HCT116 (cell line): ENCODE results near the gene RAD18. TPM values are rescaled to one million over a fixed set of nuclear protein-coding genes. Genes with fewer than 3 reads are reported as not detected.

Experiments
- ATAC-seq: fragments of 200-7000 bp; cut with Tn5 transposase; 2 replicates; pipeline ENCODE4 v1.9.1; 2020; ENCODE audit warnings: mild to moderate bottlenecking, moderate library complexity
- BruUV-seq: library from RNA; stranded (reverse); fragments of 400-500 nt; replicated peaks from 2 replicates; lab custom pipeline; 2021; lab: Mats Ljungman, UMichigan
- CTCF ChIA-PET: fragments of 300-600 bp; sonication (Branson Sonifier 250); formaldehyde crosslinking; loops from one replicate; lab custom pipeline; 2021; ENCODE audit warnings: antibody characterized with exemption; lab: Charles Lee
- POLR2A ChIA-PET: fragments of 300-600, 350-600 bp; sonication (Branson Sonifier 250); formaldehyde crosslinking; loops from one replicate; lab custom pipeline; 2021; ENCODE audit warnings: antibody characterized with exemption; lab: Charles Lee
- RAD21 ChIA-PET, 2 experiments: fragments of 300-600 bp; sonication (Branson Sonifier 250); formaldehyde crosslinking; loops; one replicate each; lab custom pipeline; 2023; ENCODE audit warnings: low total read pairs in 2 of 2; ENCODE audit not compliant: uncharacterized antibody in 2 of 2, unreplicated experiment in 2 of 2, low non-redundant PET in 1 of 2; lab: Charles Lee
- DNase-seq: peaks from one replicate; pipeline ENCODE4 v3.0.0-alpha.2; 2010; ENCODE audit warnings: low read depth, low spot score
- H2AFZ ChIP-seq: fragments of 200-600 bp; shearing (Covaris generic), sonication (generic); 2 replicates; pipeline ENCODE4 v1.6.1; 2017; ENCODE audit warnings: low read depth, mixed run types, mixed read lengths, antibody characterized with exemption, low read length; ENCODE audit not compliant: poor library complexity, severe bottlenecking
- H3K27ac ChIP-seq: 2 replicates; pipeline ENCODE4 v1.5.1; 2012; ENCODE audit warnings: low read depth, low read length
- H3K27me3 ChIP-seq: fragments of 200-600 bp; sonication (generic); 2 replicates; pipeline ENCODE4 v1.6.1; 2016; ENCODE audit warnings: mixed run types, low read length, mixed read lengths; ENCODE audit not compliant: insufficient read depth
- H3K36me3 ChIP-seq, 2 experiments: fragments of 200-500 bp in 1 of 2; fragments of 200-600 bp in 1 of 2; sonication (Bioruptor generic) in 1 of 2; sonication (generic) in 1 of 2; 2 replicates each; pipeline versions ENCODE4 v1.5.1 to v1.6.1; 2014 to 2016; ENCODE audit warnings: low read length in 2 of 2, inconsistent platforms in 1 of 2, mixed read lengths in 1 of 2, mixed run types in 1 of 2; ENCODE audit not compliant: insufficient read depth in 2 of 2, control insufficient read depth in 1 of 2
- H3K4me1 ChIP-seq, 2 experiments: fragments of 200-600 bp in 1 of 2; sonication (generic) in 1 of 2; 2 replicates each; pipeline versions ENCODE4 v1.5.1 to v1.6.1; 2012 to 2017; ENCODE audit warnings: low read length in 2 of 2, inconsistent platforms in 1 of 2, mild to moderate bottlenecking in 1 of 2, mixed read lengths in 1 of 2, mixed run types in 1 of 2, moderate library complexity in 1 of 2; ENCODE audit not compliant: insufficient read depth in 2 of 2, control insufficient read depth in 1 of 2
- H3K4me2 ChIP-seq: fragments of 200-600 bp; sonication (generic); 2 replicates; pipeline ENCODE4 v1.6.1; 2017; ENCODE audit warnings: mixed run types, low read length, mixed read lengths
- H3K4me3 ChIP-seq, 2 experiments: fragments of 200-600 bp in 1 of 2; sonication (generic) in 1 of 2; replicated peaks in 1 of 2; 2 replicates each; pipeline ENCODE4 v1.5.1; 2011 to 2016; ENCODE audit warnings: low read length in 2 of 2, control low read depth in 1 of 2, low read depth in 1 of 2, mild to moderate bottlenecking in 1 of 2, mixed read lengths in 1 of 2, mixed run types in 1 of 2
- H3K79me2 ChIP-seq: fragments of 200-600 bp; sonication (generic); 2 replicates; pipeline ENCODE4 v1.6.1; 2017; ENCODE audit warnings: mild to moderate bottlenecking, mixed run types, low read length, moderate library complexity, mixed read lengths; ENCODE audit not compliant: insufficient read depth
- H3K9ac ChIP-seq: fragments of 200-600 bp; sonication (generic); 2 replicates; pipeline ENCODE4 v1.6.1; 2016; ENCODE audit warnings: low read length, mixed read lengths
- H3K9me2 ChIP-seq: fragments of 200-600 bp; sonication (generic), shearing (Covaris generic); 2 replicates; pipeline ENCODE4 v1.6.1; 2017; ENCODE audit warnings: mixed run types, mild to moderate bottlenecking, moderate library complexity; ENCODE audit not compliant: insufficient read depth
- H3K9me3 ChIP-seq, 2 experiments: fragments of 200-500 bp in 1 of 2; fragments of 200-600 bp in 1 of 2; sonication (Bioruptor generic) in 1 of 2; sonication (generic) in 1 of 2; 2 replicates each; pipeline ENCODE4 v1.6.1; 2014 to 2017; ENCODE audit warnings: low read length in 2 of 2, mixed read lengths in 2 of 2, inconsistent platforms in 1 of 2, low read depth in 1 of 2, mild to moderate bottlenecking in 1 of 2, mixed run types in 1 of 2, moderate library complexity in 1 of 2; ENCODE audit not compliant: control insufficient read depth in 1 of 2, insufficient read depth in 1 of 2
- H4K20me1 ChIP-seq: fragments of 200-600 bp; sonication (generic), shearing (Covaris generic); 2 replicates; pipeline ENCODE4 v1.6.1; 2017; ENCODE audit warnings: mixed run types, mild to moderate bottlenecking, moderate library complexity; ENCODE audit not compliant: insufficient read depth
- ATF3 ChIP-seq: IDR thresholded peaks from 2 replicates; pipeline ENCODE4 v1.6.1; 2012
- CBX3 ChIP-seq: IDR thresholded peaks from 2 replicates; pipeline ENCODE4 v1.6.1; 2012; ENCODE audit warnings: low read depth
- CEBPB ChIP-seq: IDR thresholded peaks from 2 replicates; pipeline ENCODE4 v1.6.1; 2012; ENCODE audit warnings: low read depth
- CTCF ChIP-seq, 3 experiments: fragments of 200-600 bp in 1 of 3; sonication (generic) in 1 of 3; IDR thresholded peaks in 2 of 3; conservative IDR thresholded peaks in 1 of 3; 2 replicates each; pipeline ENCODE4 v1.5.1; 2012 to 2017; ENCODE audit warnings: low read depth in 2 of 3, low read length in 2 of 3, antibody characterized with exemption in 1 of 3, borderline replicate concordance in 1 of 3, control low read depth in 1 of 3, mild to moderate bottlenecking in 1 of 3, mixed read lengths in 1 of 3, mixed run types in 1 of 3, moderate library complexity in 1 of 3; ENCODE audit not compliant: insufficient read depth in 1 of 3
- EGR1 ChIP-seq: IDR thresholded peaks from 2 replicates; pipeline ENCODE4 v1.6.1; 2012; ENCODE audit warnings: low read depth
- ELF1 ChIP-seq: IDR thresholded peaks from 2 replicates; pipeline ENCODE4 v1.6.1; 2012; ENCODE audit warnings: low read depth, borderline replicate concordance
- EZH2 ChIP-seq: fragments of 200-600 bp; sonication (generic); IDR thresholded peaks from 2 replicates; pipeline ENCODE4 v1.6.1; 2017; ENCODE audit warnings: antibody characterized with exemption, mixed run types
- EZH2phosphoT487 ChIP-seq: fragments of 200-600 bp; IDR thresholded peaks from 2 replicates; pipeline ENCODE4 v1.6.1; 2018; ENCODE audit warnings: antibody characterized with exemption, borderline replicate concordance
- FOSL1 ChIP-seq: IDR thresholded peaks from 2 replicates; pipeline ENCODE4 v1.6.1; 2012; ENCODE audit warnings: low read depth
- JUND ChIP-seq: IDR thresholded peaks from 2 replicates; pipeline ENCODE4 v1.6.1; 2012
- POLR2A ChIP-seq: IDR thresholded peaks from 2 replicates; pipeline ENCODE4 v1.7.0; 2011; ENCODE audit warnings: borderline replicate concordance; ENCODE audit not compliant: insufficient read depth, insufficient read length; ENCODE audit errors: extremely low read depth
- RAD21 ChIP-seq: IDR thresholded peaks from 2 replicates; pipeline ENCODE4 v1.6.1; 2012; ENCODE audit warnings: low read depth, mild to moderate bottlenecking
- REST ChIP-seq: IDR thresholded peaks from 2 replicates; pipeline ENCODE4 v1.6.1; 2012; ENCODE audit warnings: low read depth
- SIN3A ChIP-seq: IDR thresholded peaks from 2 replicates; pipeline ENCODE4 v1.6.1; 2012; ENCODE audit warnings: low read depth
- SP1 ChIP-seq: IDR thresholded peaks from 2 replicates; pipeline ENCODE4 v1.6.1; 2012; ENCODE audit warnings: low read depth
- SRF ChIP-seq: IDR thresholded peaks from 2 replicates; pipeline ENCODE4 v1.6.1; 2012; ENCODE audit warnings: low read depth
- YY1 ChIP-seq: IDR thresholded peaks from 2 replicates; pipeline ENCODE4 v1.6.1; 2011; ENCODE audit warnings: low read length, low read depth, moderate library complexity, mild to moderate bottlenecking; ENCODE audit not compliant: insufficient replicate concordance; ENCODE audit errors: extremely low read depth
- ZBTB33 ChIP-seq: IDR thresholded peaks from 2 replicates; pipeline ENCODE4 v1.6.1; 2011; ENCODE audit warnings: mild to moderate bottlenecking, low read length, moderate library complexity; ENCODE audit not compliant: insufficient replicate concordance; ENCODE audit errors: extremely low read depth
- intact Hi-C: fragments of 100-400 bp; cut with micrococcal nuclease; formaldehyde crosslinking; loops from 2 replicates; pipeline ENCODE4 v1.10.0; 2022
- total RNA-seq: library from RNA; stranded (reverse); gene quantifications from one replicate; pipeline ENCODE4 v1.2.1, GENCODE V29; 2021; ENCODE audit not compliant: unreplicated experiment

RAD18 gene
- total RNA-seq, 1 experiment from 2014 or later = 28.7 TPM

GRCh38 chr3:8887435-8888300 lies 75.6 kb downstream of the RAD18 start:
- Histone ChIP-seq H3K9me3 (no peaks in the 10 kb centered on the region), H3K4me3 (no peak overlapping the region), H3K4me1 (no peaks in the 10 kb centered on the region), H3K79me2 (no peaks in the 10 kb centered on the region)
- BruUV-seq = no TSS peak
- no peak for DNase-seq
- RAD21 ChIA-PET = no interaction called here
- intact Hi-C loops = no loop called here
- no peak for TF ChIP-seq CBX3
- no peak for TF ChIP-seq EGR1
- no peak for TF ChIP-seq CTCF (IDR thresholded peaks at IDR 0.05 in 2 of 3, conservative IDR thresholded peaks at IDR 0.05 in 1 of 3; ENCODE audit: borderline replicate concordance in 1 of 3, insufficient read depth in 1 of 3, low read depth in 2 of 3, low read length in 2 of 3)
- no peak for TF ChIP-seq SP1
- no peak for TF ChIP-seq SIN3A
- TF ChIP-seq ZBTB33 = no peak
- no peak for TF ChIP-seq REST
- no peak for TF ChIP-seq SRF
- TF ChIP-seq RAD21 = no peak
- TF ChIP-seq EZH2phosphoT487 = no peak
- no peak for TF ChIP-seq EZH2
- TF ChIP-seq ATF3 = no peak
- no peak for TF ChIP-seq ELF1
- TF ChIP-seq FOSL1 = no peak
- no peak for TF ChIP-seq POLR2A
- no peak for TF ChIP-seq CEBPB
- no peak for TF ChIP-seq JUND
- no peak for TF ChIP-seq YY1
- TF ChIP-seq, all 23 proteins: peak for 0
- H4K20me1 ChIP-seq = no peaks in the 10 kb centered on the region
- no peak overlapping the region for H3K4me2 ChIP-seq
- no peaks in the 10 kb centered on the region for H3K27me3 ChIP-seq
- CTCF ChIA-PET = no interaction called here
- no peak overlapping the region for H3K27ac ChIP-seq
- H3K9ac ChIP-seq = no peak overlapping the region
- POLR2A ChIA-PET = no interaction called here
- no peaks in the 10 kb centered on the region for H3K9me2 ChIP-seq
- H3K36me3 ChIP-seq = peaks cover 0 to 10% of the 10 kb centered on the region in 2 experiments; a peak in 1 of 4 replicates
- ATAC-seq = no peak
- H2AFZ ChIP-seq = no peak overlapping the region
